Endothelial cell (in vitro differentiated cells): ENCODE results near the gene ZNF407. TPM values are rescaled to one million over a fixed set of nuclear protein-coding genes. Genes with fewer than 3 reads are reported as not detected.

ENCODE experiments used
- DNase-seq: peaks from one replicate; pipeline ENCODE4 v3.0.0; 2021; ENCODE audit warnings: low spot score
- H3K27ac Mint-ChIP-seq: one replicate; pipeline ENCODE4 v1.8.0; 2021; ENCODE audit warnings: mixed read lengths, inconsistent platforms; ENCODE audit not compliant: unreplicated experiment
- H3K27me3 Mint-ChIP-seq: one replicate; pipeline ENCODE4 v1.8.0; 2021; ENCODE audit warnings: mild to moderate bottlenecking, moderate library complexity, mixed read lengths, inconsistent platforms; ENCODE audit not compliant: unreplicated experiment
- H3K36me3 Mint-ChIP-seq: one replicate; pipeline ENCODE4 v1.8.0; 2021; ENCODE audit warnings: mild to moderate bottlenecking, low read depth, mixed read lengths, inconsistent platforms; ENCODE audit not compliant: unreplicated experiment
- H3K4me1 Mint-ChIP-seq: one replicate; pipeline ENCODE4 v1.8.0; 2021; ENCODE audit warnings: mild to moderate bottlenecking, mixed read lengths, inconsistent platforms; ENCODE audit not compliant: unreplicated experiment
- H3K4me3 Mint-ChIP-seq: one replicate; pipeline ENCODE4 v1.8.0; 2021; ENCODE audit warnings: mild to moderate bottlenecking, mixed read lengths, inconsistent platforms; ENCODE audit not compliant: unreplicated experiment
- H3K9me3 Mint-ChIP-seq: one replicate; pipeline ENCODE4 v1.8.0; 2021; ENCODE audit warnings: mixed read lengths, inconsistent platforms; ENCODE audit not compliant: unreplicated experiment
- total RNA-seq: library from RNA; stranded (reverse); fragmentation: NEBNext Ultra II Directional; extraction: Animal tissue kit (Norgen Biotek cat#: 25700); gene quantifications from one replicate; pipeline ENCODE4 v1.2.1, GENCODE V29; 2021; ENCODE audit not compliant: unreplicated experiment
- TF ChIP-seq, protein P1 (sequence below): fragments of 200-600 bp; sonication (generic); IDR thresholded peaks from one replicate; pipeline ENCODE4 v1.5.0; 2021; ENCODE audit warnings: antibody characterized with exemption; ENCODE audit not compliant: unreplicated experiment

ZNF407 gene
- total RNA-seq, 1 donor from 2014 or later: 16.8 TPM

DNA sequence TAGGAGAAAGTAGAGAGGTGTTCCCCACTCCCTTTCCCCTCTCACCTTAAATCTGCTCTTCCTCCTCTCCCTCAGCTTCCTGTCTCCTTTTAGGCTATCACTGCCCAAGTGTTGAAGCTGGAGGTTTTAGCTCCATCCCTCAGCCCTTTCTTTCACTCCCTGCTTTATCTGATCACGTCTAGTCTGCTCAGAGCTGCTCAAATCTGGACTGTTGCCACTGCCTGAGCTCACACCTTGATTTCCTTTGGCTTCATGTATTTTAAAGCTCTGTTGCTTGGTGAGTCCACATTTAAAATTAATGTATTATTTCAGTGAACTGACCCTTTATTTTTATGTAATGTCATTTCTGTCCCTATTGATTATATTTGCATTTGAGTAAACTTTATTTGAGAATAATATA, 374.7 kb downstream of the ZNF407 start:
- DNase-seq: no peak
- TF ChIP-seq, protein P1, sequence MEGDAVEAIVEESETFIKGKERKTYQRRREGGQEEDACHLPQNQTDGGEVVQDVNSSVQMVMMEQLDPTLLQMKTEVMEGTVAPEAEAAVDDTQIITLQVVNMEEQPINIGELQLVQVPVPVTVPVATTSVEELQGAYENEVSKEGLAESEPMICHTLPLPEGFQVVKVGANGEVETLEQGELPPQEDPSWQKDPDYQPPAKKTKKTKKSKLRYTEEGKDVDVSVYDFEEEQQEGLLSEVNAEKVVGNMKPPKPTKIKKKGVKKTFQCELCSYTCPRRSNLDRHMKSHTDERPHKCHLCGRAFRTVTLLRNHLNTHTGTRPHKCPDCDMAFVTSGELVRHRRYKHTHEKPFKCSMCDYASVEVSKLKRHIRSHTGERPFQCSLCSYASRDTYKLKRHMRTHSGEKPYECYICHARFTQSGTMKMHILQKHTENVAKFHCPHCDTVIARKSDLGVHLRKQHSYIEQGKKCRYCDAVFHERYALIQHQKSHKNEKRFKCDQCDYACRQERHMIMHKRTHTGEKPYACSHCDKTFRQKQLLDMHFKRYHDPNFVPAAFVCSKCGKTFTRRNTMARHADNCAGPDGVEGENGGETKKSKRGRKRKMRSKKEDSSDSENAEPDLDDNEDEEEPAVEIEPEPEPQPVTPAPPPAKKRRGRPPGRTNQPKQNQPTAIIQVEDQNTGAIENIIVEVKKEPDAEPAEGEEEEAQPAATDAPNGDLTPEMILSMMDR: no peak
- Mint-ChIP-seq H3K4me1 (peaks cover 8% of the 10 kb centered on the region), H3K27me3 (peaks cover 3% of the 10 kb centered on the region), H3K27ac (no peak overlapping the region), H3K36me3 (no peaks in the 10 kb centered on the region), H3K9me3 (no peaks in the 10 kb centered on the region), H3K4me3 (no peak overlapping the region)

DNA sequence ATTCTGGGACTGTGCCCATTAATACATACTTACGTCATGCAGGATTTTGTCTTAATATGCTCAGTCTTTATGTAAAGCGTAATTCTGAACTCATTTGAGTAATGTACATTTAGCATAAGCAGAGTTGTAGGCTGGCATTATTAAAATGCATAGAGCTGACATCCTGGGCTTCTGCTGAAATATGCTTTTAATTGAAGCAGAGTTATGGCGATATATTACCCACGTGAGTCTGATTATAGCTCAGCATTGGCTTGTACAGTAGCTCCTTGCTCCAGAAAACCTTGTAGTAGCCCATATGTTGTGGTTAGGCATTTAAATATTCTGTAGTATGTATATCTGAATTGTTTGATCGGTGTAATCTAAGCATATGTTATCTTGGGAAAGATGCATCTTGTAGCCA, 377.3 kb downstream of the ZNF407 start:
- Mint-ChIP-seq H3K4me3 (no peak overlapping the region), H3K36me3 (no peaks in the 10 kb centered on the region), H3K27me3 (peaks cover 2% of the 10 kb centered on the region), H3K4me1 (peaks cover 8% of the 10 kb centered on the region), H3K9me3 (no peaks in the 10 kb centered on the region), H3K27ac (no peak overlapping the region)
- TF ChIP-seq, protein P1: no peak
- DNase-seq: no peak

DNA sequence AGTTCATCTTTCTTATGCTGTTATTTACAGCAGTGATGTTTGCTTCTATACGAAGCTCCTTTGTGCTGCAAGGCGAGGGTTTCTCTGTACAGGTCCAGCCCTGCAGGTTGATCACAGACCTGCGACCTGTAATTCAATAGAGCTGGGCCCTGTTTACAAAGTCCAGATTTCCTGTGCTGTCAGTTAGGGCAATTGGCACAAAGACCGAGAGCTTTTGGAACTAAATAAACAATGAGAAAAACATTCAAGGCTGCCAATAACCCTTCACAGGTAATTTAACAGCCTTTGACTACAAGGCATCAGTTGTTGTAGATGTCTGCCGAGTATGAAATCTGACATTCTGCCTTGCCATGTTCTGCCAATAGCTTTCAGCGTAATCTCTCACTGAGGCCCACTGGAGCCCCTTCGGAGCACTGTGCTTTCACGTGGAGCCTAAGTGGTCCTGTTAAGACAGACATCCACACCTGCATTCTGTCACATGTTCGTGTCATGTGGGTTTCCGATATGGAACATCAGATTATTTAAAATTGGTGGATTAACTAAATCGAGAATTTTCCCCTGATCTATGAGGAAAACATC, 378.8 kb downstream of the ZNF407 start:
- Mint-ChIP-seq H3K27me3 (peaks cover 2% of the 10 kb centered on the region), H3K27ac (no peak overlapping the region), H3K9me3 (no peaks in the 10 kb centered on the region), H3K36me3 (no peaks in the 10 kb centered on the region), H3K4me1 (peaks cover 8% of the 10 kb centered on the region), H3K4me3 (no peak overlapping the region)
- TF ChIP-seq, protein P1: no peak
- no peak for DNase-seq

DNA sequence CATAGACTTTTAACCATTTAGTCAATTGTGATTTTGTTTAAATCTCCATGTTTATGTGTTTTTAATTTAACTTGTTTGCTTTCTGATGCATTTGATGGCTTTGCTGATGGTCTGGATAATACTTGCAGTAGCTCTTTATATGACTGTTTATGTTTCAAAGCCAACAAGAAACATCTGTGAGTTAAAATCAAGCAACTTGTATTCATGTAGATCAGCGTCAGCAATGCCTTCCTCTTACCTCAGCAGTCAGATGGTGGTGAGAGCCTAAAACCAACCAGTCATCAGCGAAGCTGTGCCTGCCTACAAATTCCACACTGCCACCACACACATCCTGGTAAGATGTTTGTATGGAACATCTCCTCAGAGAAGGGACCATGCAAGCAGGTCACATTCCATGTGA, 379.4 kb downstream of the ZNF407 start:
- Mint-ChIP-seq H3K4me3 (no peak overlapping the region), H3K27me3 (peaks cover 2% of the 10 kb centered on the region), H3K9me3 (no peaks in the 10 kb centered on the region), H3K27ac (no peak overlapping the region), H3K36me3 (no peaks in the 10 kb centered on the region), H3K4me1 (peaks cover 8% of the 10 kb centered on the region)
- TF ChIP-seq, protein P1: no peak
- DNase-seq: no peak

DNA sequence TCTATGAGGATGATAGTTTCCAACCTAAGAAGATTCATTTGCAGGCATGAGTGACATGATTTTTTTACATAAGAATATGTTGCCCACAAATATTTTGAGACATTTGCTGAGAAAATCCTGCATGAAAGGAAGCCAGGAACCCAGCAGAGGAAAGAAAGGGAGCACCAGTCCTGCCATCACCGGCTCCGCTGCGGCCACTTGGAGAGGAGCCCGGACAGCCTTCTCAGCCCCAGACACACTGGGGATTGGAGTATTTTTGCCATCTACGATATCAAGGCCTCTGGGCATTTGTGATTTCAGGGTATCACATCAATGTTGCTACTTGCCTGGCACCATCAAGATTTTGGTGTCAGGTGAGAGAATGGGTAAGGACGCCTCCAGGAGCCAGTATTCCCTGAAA, 383.0 kb downstream of the ZNF407 start:
- no peaks in the 10 kb centered on the region for H3K9me3 Mint-ChIP-seq
- TF ChIP-seq, protein P1: no peak
- no peaks in the 10 kb centered on the region for H3K36me3 Mint-ChIP-seq
- no peak for DNase-seq
- peaks cover 9% of the 10 kb centered on the region for H3K4me1 Mint-ChIP-seq
- no peak overlapping the region for H3K4me3 Mint-ChIP-seq
- peaks cover 2% of the 10 kb centered on the region for H3K27me3 Mint-ChIP-seq
- no peak overlapping the region for H3K27ac Mint-ChIP-seq
